Breast epithelium (tissue), 4 donors: Measurements from ENCODE around the gene TECR. TPM values are rescaled to one million over a fixed set of nuclear protein-coding genes. Genes with fewer than 3 reads are reported as not detected.

Source experiments
- DNase-seq, 2 donors: peaks; one replicate each; pipeline ENCODE4 v3.0.0-alpha.2; 2019; ENCODE audit warnings: low spot score in 2 of 2
- H3K27ac ChIP-seq, 2 donors: fragments of 200-600 bp; sonication (generic) in 1 of 2; one replicate each; pipeline ENCODE4 v1.5.1; 2016 to 2019; ENCODE audit warnings: mild to moderate bottlenecking in 1 of 2
- H3K27me3 ChIP-seq, 2 donors: fragments of 200-600 bp; sonication (generic) in 1 of 2; one replicate each; pipeline versions ENCODE4 v1.5.1 to v1.6.0; 2017 to 2019; ENCODE audit warnings: control low read depth in 1 of 2, mild to moderate bottlenecking in 1 of 2
- H3K36me3 ChIP-seq: fragments of 200-600 bp; one replicate; pipeline ENCODE4 v1.5.1; 2019
- H3K4me1 ChIP-seq, 2 donors: fragments of 200-600 bp; sonication (generic); one replicate each; pipeline ENCODE4 v1.5.1; 2016 to 2019; ENCODE audit warnings: control low read depth in 1 of 2
- H3K4me3 ChIP-seq, 3 donors: fragments of 200-600 bp; sonication (generic); 1 replicate in 2 of 3; 2 replicates in 1 of 3; pipeline ENCODE4 v1.5.1; 2016 to 2019; ENCODE audit warnings: mild to moderate bottlenecking in 3 of 3, moderate library complexity in 2 of 3
- H3K9me3 ChIP-seq, 2 donors: fragments of 200-600 bp; sonication (generic) in 1 of 2; one replicate each; pipeline ENCODE4 v1.5.1; 2016 to 2019; ENCODE audit warnings: control low read depth in 1 of 2
- CTCF ChIP-seq, 3 donors: fragments of 450-650 bp; IDR thresholded peaks; one replicate each; pipeline ENCODE4 v1.5.1; 2016 to 2017; ENCODE audit warnings: antibody characterized with exemption in 3 of 3, mild to moderate bottlenecking in 3 of 3, moderate library complexity in 3 of 3
- POLR2A ChIP-seq: fragments of 450-650 bp; IDR thresholded peaks from one replicate; pipeline ENCODE4 v1.6.1; 2016; ENCODE audit warnings: antibody characterized with exemption, mild to moderate bottlenecking, moderate library complexity
- POLR2AphosphoS5 ChIP-seq, 3 donors: sonication (generic); formaldehyde crosslinking; IDR thresholded peaks; one replicate each; pipeline ENCODE4 v1.6.1; 2017; ENCODE audit warnings: antibody characterized with exemption in 3 of 3
- intact Hi-C: fragments of 100-400 bp; cut with DNase I; formaldehyde crosslinking; loops from one replicate; pipeline ENCODE4 v1.15.1; 2023; ENCODE audit warnings: low total_unique reads
- total RNA-seq, 3 donors: library from RNA; depleted of rRNA; stranded (reverse); fragments of >200 nt; gene quantifications; one replicate each; pipeline ENCODE4 v1.1.0, GENCODE V29; 2016

Gene TECR
- total RNA-seq, 3 donors from 2014 or later: 36.1 to 66.9 (median 43.4) TPM

GRCh38 chr19:14542711-14543328, 13.4 kb downstream of the TECR start:
- Histone ChIP-seq H3K4me3 (no peak overlapping the region), H3K27me3 (no peaks in the 10 kb centered on the region), H3K27ac (peak overlapping the region in 1 of 2 donors; percentile 19), H3K4me1 (peaks cover 5 to 9% of the 10 kb centered on the region in 2 donors), H3K9me3 (no peaks in the 10 kb centered on the region), H3K36me3 (no peaks in the 10 kb centered on the region)
- no peak for TF ChIP-seq CTCF (IDR thresholded peaks at IDR 0.05)
- TF ChIP-seq POLR2AphosphoS5 (IDR thresholded peaks at IDR 0.05): no peak
- TF ChIP-seq POLR2A: no peak
- no peak for DNase-seq
- intact Hi-C loops: no loop called here

- H3K27me3 ChIP-seq: no peaks in the 10 kb centered on the region
- DNase-seq: no peak
- H3K9me3 ChIP-seq: no peaks in the 10 kb centered on the region
- peaks cover 5 to 9% of the 10 kb centered on the region in 2 donors for H3K4me1 ChIP-seq
- intact Hi-C loops: no loop called here
- H3K4me3 ChIP-seq: no peak overlapping the region
- no peak for TF ChIP-seq POLR2A
- TF ChIP-seq CTCF (IDR thresholded peaks at IDR 0.05): no peak
- no peak for TF ChIP-seq POLR2AphosphoS5 (IDR thresholded peaks at IDR 0.05)
- no peak overlapping the region for H3K27ac ChIP-seq
- H3K36me3 ChIP-seq: no peaks in the 10 kb centered on the region
Observed at GRCh38 chr19:14544047-14544446, 14.7 kb downstream of the TECR start.

- H3K27me3 ChIP-seq: no peaks in the 10 kb centered on the region
- intact Hi-C loops: no loop called here
- peak overlapping the region; percentile 67 to 74 for H3K27ac ChIP-seq
- peaks cover 5 to 9% of the 10 kb centered on the region in 2 donors for H3K4me1 ChIP-seq
- peak in 1 of 2 donors; percentile 75 for DNase-seq
- TF ChIP-seq POLR2AphosphoS5 (IDR thresholded peaks at IDR 0.05) (no peak), POLR2A (no peak), CTCF (IDR thresholded peaks at IDR 0.05) (no peak)
- H3K9me3 ChIP-seq: no peaks in the 10 kb centered on the region
- no peaks in the 10 kb centered on the region for H3K36me3 ChIP-seq
- H3K4me3 ChIP-seq: no peak overlapping the region
Observed at GRCh38 chr19:14544977-14545715, 15.8 kb downstream of the TECR start.

GRCh38 chr19:14545716-14546082, 16.3 kb downstream of the TECR start:
- intact Hi-C loops: no loop called here
- H3K4me1 ChIP-seq: peaks cover 5 to 13% of the 10 kb centered on the region in 2 donors
- no peak for TF ChIP-seq POLR2AphosphoS5 (IDR thresholded peaks at IDR 0.05)
- no peaks in the 10 kb centered on the region for H3K36me3 ChIP-seq
- H3K27ac ChIP-seq: peak overlapping the region; percentile 67 to 74
- no peaks in the 10 kb centered on the region for H3K9me3 ChIP-seq
- no peak overlapping the region for H3K4me3 ChIP-seq
- no peak for DNase-seq
- no peaks in the 10 kb centered on the region for H3K27me3 ChIP-seq

- peak; percentile 91 to 96 for DNase-seq
- H3K4me1 ChIP-seq: peaks cover 10 to 34% of the 10 kb centered on the region in 2 donors
- TF ChIP-seq CTCF (IDR thresholded peaks at IDR 0.05): no peak
- TF ChIP-seq POLR2A: no peak
- TF ChIP-seq POLR2AphosphoS5 (IDR thresholded peaks at IDR 0.05): peak in 1 of 3 donors; percentile 13
- H3K36me3 ChIP-seq: no peaks in the 10 kb centered on the region
- peak overlapping the region; percentile 74 to 87 for H3K27ac ChIP-seq
- H3K9me3 ChIP-seq: no peaks in the 10 kb centered on the region
- no peaks in the 10 kb centered on the region for H3K27me3 ChIP-seq
- intact Hi-C loops: no loop called here
- H3K4me3 ChIP-seq: peak overlapping the region in 1 of 3 donors; percentile 27
Observed at GRCh38 chr19:14550201-14550754, 20.9 kb downstream of the TECR start.
